Neural progenitor cell (in vitro differentiated cells): ENCODE measurements around the gene UQCRQ.

Experiments used
- CTCF ChIP-seq: fragments of 200-600 bp; sonication (generic); IDR thresholded peaks from 2 replicates; pipeline ENCODE4 v1.5.1; 2017; ENCODE audit warnings: antibody characterized with exemption, mild to moderate bottlenecking
- EZH2phosphoT487 ChIP-seq: fragments of 200-600 bp; sonication (generic); IDR thresholded peaks from 2 replicates; pipeline ENCODE4 v1.6.1; 2017; ENCODE audit warnings: antibody characterized with exemption

- no peak for TF ChIP-seq CTCF
- TF ChIP-seq EZH2phosphoT487: no peak
These were observed 47.0 kb upstream of the UQCRQ start for GRCh38 chr5:132819468-132819867.
